K562 (cell line): ENCODE results near the gene PAGE5. TPM values are rescaled to one million over a fixed set of nuclear protein-coding genes. Genes with fewer than 3 reads are reported as not detected.

Experiments used
- CEBPZ ChIP-seq: fragments of 150-350 bp; IDR thresholded peaks from 2 replicates; pipeline ENCODE4 v1.6.1; 2014; ENCODE audit warnings: low read depth, mild to moderate bottlenecking, low read length, borderline replicate concordance
- CTBP1 ChIP-seq: fragments of 450-650 bp; IDR thresholded peaks from 2 replicates; pipeline ENCODE4 v1.6.1; 2016; ENCODE audit warnings: borderline replicate concordance
- CXXC5 ChIP-seq: fragments of 250-450 bp; sonication (Bioruptor Pico); IDR thresholded peaks from 2 replicates; pipeline ENCODE4 v1.8.0; 2022; ENCODE audit warnings: inconsistent platforms, mild to moderate bottlenecking, moderate library complexity
- ELF4 ChIP-seq: fragments of 450-650 bp; formaldehyde crosslinking; IDR thresholded peaks from 2 replicates; pipeline ENCODE4 v1.4.0; 2022; ENCODE audit warnings: missing genetic modification characterization
- FOXK1 ChIP-seq: sonication (generic); formaldehyde crosslinking; IDR thresholded peaks from 2 replicates; pipeline ENCODE4 v1.8.0; 2022; ENCODE audit warnings: missing genetic modification reagents, mild to moderate bottlenecking, borderline replicate concordance
- HDAC2 ChIP-seq: fragments of 450-650 bp; IDR thresholded peaks from 2 replicates; pipeline ENCODE4 v1.6.1; 2016; ENCODE audit warnings: mild to moderate bottlenecking
- KHSRP ChIP-seq: fragments of 450-650 bp; IDR thresholded peaks from 2 replicates; pipeline ENCODE4 v1.6.1; 2017
- L3MBTL2 ChIP-seq: fragments of 450-650 bp; IDR thresholded peaks from 2 replicates; pipeline ENCODE4 v1.6.1; 2016; ENCODE audit warnings: mild to moderate bottlenecking, moderate library complexity
- MAZ ChIP-seq, 2 experiments: fragments of 450-650 bp in 1 of 2; sonication (generic) in 1 of 2; formaldehyde crosslinking; IDR thresholded peaks in 1 of 2; conservative IDR thresholded peaks in 1 of 2; 2 replicates each; pipeline versions ENCODE4 v1.4.0 to v1.5.0; 2020; ENCODE audit warnings: mild to moderate bottlenecking in 1 of 2, missing genetic modification reagents in 1 of 2
- MCM7 ChIP-seq, 2 experiments: fragments of 450-650 bp; IDR thresholded peaks; 2 replicates each; pipeline ENCODE4 v1.6.1; 2016 to 2018
- OTX1 ChIP-seq: fragments of 450-650 bp; formaldehyde crosslinking; IDR thresholded peaks from 2 replicates; pipeline ENCODE4 v1.4.0; 2022; ENCODE audit warnings: mild to moderate bottlenecking
- SMC3 ChIP-seq: conservative IDR thresholded peaks from 2 replicates; pipeline ENCODE4 v1.6.1; 2011; ENCODE audit warnings: low read depth, low read length, improper control_type of control experiment; ENCODE audit not compliant: insufficient read depth
- SNIP1 ChIP-seq: fragments of 450-650 bp; IDR thresholded peaks from 2 replicates; pipeline ENCODE4 v1.7.1; 2017; ENCODE audit warnings: low read depth, mild to moderate bottlenecking
- TAF7 ChIP-seq: fragments of 450-650 bp; IDR thresholded peaks from 2 replicates; pipeline ENCODE4 v1.6.1; 2016; ENCODE audit warnings: missing genetic modification characterization, missing compliant biosample characterization
- ZNF12 ChIP-seq: sonication (generic); formaldehyde crosslinking; IDR thresholded peaks from 2 replicates; pipeline ENCODE4 v1.4.0; 2020; ENCODE audit warnings: mild to moderate bottlenecking, missing genetic modification reagents
- ZNF395 ChIP-seq: fragments of 200-800 bp; sonication (Bioruptor generic); IDR thresholded peaks from 2 replicates; pipeline ENCODE4 v1.6.1; 2017; ENCODE audit warnings: missing genetic modification characterization, missing compliant biosample characterization
- ZNF766 ChIP-seq: fragments of 200-800 bp; sonication (Bioruptor generic); conservative IDR thresholded peaks from 2 replicates; pipeline ENCODE4 v1.6.1; 2016; ENCODE audit warnings: missing genetic modification characterization, missing compliant biosample characterization
- polyA plus RNA-seq, 8 experiments: library from polyadenylated mRNA; depleted of rRNA in 4 of 8; stranded (reverse) in 5 of 8; unstranded in 3 of 8; fragments of >200 nt; fragmentation: Nextera tagmentation in 2 of 8; fragmentation: Illumina TruSeq in 1 of 8; extraction: Ambion mirVana in 2 of 8; extraction: Trizol in 1 of 8; gene quantifications; 2 replicates each; pipeline versions ENCODE4 v1.2.1 to v1.2.3, GENCODE V29; 2011 to 2014; ENCODE audit warnings: inconsistent platforms in 1 of 8, missing spikeins in 1 of 8
- total RNA-seq, 7 experiments: library from RNA; depleted of rRNA in 6 of 7; stranded (reverse); fragments of >200 nt in 6 of 7; fragmentation: Illumina TruSeq in 2 of 7; extraction: Trizol in 2 of 7; gene quantifications; 2 replicates each; pipeline versions ENCODE4 v1.2.1 to v1.2.3, GENCODE V29; 2011 to 2021; ENCODE audit warnings: low replicate concordance in 1 of 7
- TF ChIP-seq, protein P1 (sequence below): fragments of 450-650 bp; IDR thresholded peaks from 2 replicates; pipeline ENCODE4 v1.6.1; 2016; ENCODE audit warnings: missing biosample characterization, missing genetic modification characterization
- TF ChIP-seq, protein P2 (sequence below): fragments of 250-450 bp; sonication (Bioruptor Pico); IDR thresholded peaks from 2 replicates; pipeline ENCODE4 v1.4.0; 2020; ENCODE audit warnings: mild to moderate bottlenecking, moderate library complexity, borderline replicate concordance
- TF ChIP-seq, protein P3 (sequence below): sonication (generic); formaldehyde crosslinking; IDR thresholded peaks from 2 replicates; pipeline ENCODE4 v1.8.0; 2022; ENCODE audit warnings: missing genetic modification reagents, mild to moderate bottlenecking, moderate library complexity, borderline replicate concordance

PAGE5 gene
- total and polyA plus RNA-seq, 9 of the 15 experiments (the other 6 are each of a cell fraction or from before 2014, with no cell fraction given) = 146 to 571 (median 342) TPM

- TF ChIP-seq, protein P1, sequence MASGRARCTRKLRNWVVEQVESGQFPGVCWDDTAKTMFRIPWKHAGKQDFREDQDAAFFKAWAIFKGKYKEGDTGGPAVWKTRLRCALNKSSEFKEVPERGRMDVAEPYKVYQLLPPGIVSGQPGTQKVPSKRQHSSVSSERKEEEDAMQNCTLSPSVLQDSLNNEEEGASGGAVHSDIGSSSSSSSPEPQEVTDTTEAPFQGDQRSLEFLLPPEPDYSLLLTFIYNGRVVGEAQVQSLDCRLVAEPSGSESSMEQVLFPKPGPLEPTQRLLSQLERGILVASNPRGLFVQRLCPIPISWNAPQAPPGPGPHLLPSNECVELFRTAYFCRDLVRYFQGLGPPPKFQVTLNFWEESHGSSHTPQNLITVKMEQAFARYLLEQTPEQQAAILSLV (tag) = no peak
- TF ChIP-seq, protein P2, sequence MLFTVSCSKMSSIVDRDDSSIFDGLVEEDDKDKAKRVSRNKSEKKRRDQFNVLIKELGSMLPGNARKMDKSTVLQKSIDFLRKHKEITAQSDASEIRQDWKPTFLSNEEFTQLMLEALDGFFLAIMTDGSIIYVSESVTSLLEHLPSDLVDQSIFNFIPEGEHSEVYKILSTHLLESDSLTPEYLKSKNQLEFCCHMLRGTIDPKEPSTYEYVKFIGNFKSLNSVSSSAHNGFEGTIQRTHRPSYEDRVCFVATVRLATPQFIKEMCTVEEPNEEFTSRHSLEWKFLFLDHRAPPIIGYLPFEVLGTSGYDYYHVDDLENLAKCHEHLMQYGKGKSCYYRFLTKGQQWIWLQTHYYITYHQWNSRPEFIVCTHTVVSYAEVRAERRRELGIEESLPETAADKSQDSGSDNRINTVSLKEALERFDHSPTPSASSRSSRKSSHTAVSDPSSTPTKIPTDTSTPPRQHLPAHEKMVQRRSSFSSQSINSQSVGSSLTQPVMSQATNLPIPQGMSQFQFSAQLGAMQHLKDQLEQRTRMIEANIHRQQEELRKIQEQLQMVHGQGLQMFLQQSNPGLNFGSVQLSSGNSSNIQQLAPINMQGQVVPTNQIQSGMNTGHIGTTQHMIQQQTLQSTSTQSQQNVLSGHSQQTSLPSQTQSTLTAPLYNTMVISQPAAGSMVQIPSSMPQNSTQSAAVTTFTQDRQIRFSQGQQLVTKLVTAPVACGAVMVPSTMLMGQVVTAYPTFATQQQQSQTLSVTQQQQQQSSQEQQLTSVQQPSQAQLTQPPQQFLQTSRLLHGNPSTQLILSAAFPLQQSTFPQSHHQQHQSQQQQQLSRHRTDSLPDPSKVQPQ (CRISPR knock-in tag) = no peak
- no peak for TF ChIP-seq ZNF395 (CRISPR knock-in tag)
- no peak for TF ChIP-seq OTX1
- TF ChIP-seq SMC3 = no peak
- peak; percentile 88 for TF ChIP-seq ZNF766
- no peak for TF ChIP-seq MCM7 (IDR thresholded peaks at IDR 0.05)
- no peak for TF ChIP-seq HDAC2
- no peak for TF ChIP-seq CTBP1
- TF ChIP-seq SNIP1 = no peak
- TF ChIP-seq L3MBTL2 = peak; percentile 83
- no peak for TF ChIP-seq FOXK1 (CRISPR knock-in tag)
- no peak for TF ChIP-seq MAZ (CRISPR knock-in tag; conservative IDR thresholded peaks at IDR 0.05 in 1 of 2, IDR thresholded peaks at IDR 0.05 in 1 of 2)
- no peak for TF ChIP-seq ZNF12 (CRISPR knock-in tag)
- peak; percentile 42; the same call in 1 of the 2 replicates for TF ChIP-seq TAF7 (tag)
- TF ChIP-seq, protein P3, sequence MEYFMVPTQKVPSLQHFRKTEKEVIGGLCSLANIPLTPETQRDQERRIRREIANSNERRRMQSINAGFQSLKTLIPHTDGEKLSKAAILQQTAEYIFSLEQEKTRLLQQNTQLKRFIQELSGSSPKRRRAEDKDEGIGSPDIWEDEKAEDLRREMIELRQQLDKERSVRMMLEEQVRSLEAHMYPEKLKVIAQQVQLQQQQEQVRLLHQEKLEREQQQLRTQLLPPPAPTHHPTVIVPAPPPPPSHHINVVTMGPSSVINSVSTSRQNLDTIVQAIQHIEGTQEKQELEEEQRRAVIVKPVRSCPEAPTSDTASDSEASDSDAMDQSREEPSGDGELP (CRISPR knock-in tag) = no peak
- TF ChIP-seq CXXC5 (CRISPR knock-in tag) = no peak
- TF ChIP-seq ELF4 (CRISPR knock-in tag) = no peak
- TF ChIP-seq KHSRP = no peak
- no peak for TF ChIP-seq CEBPZ
These were observed at the start of gene PAGE5 (continued) for GRCh38 chrX:55220119-55220794.
